Endothelial cell of umbilical vein (primary cell): ENCODE data around the gene NGEF.

Experiments used
- CTCF ChIP-seq, 2 donors: IDR thresholded peaks; 1 replicate in 1 of 2; 2 replicates in 1 of 2; pipeline ENCODE4 v1.5.1; 2011; ENCODE audit warnings: low read length in 2 of 2, mild to moderate bottlenecking in 2 of 2, moderate library complexity in 2 of 2, control low read depth in 1 of 2, inconsistent platforms in 1 of 2, low read depth in 1 of 2; ENCODE audit not compliant: insufficient read depth in 1 of 2; ENCODE audit errors: extremely low read depth in 1 of 2
- EZH2 ChIP-seq: IDR thresholded peaks from 2 replicates; pipeline ENCODE4 v1.6.1; 2012; ENCODE audit warnings: borderline replicate concordance, low read depth, mild to moderate bottlenecking, moderate library complexity, low read length, inconsistent platforms; ENCODE audit not compliant: severe bottlenecking
- FOS ChIP-seq: IDR thresholded peaks from 2 replicates; pipeline ENCODE4 v1.6.1; 2011; ENCODE audit warnings: mild to moderate bottlenecking, low read length, moderate library complexity, borderline replicate concordance; ENCODE audit not compliant: insufficient read depth
- GATA2 ChIP-seq: IDR thresholded peaks from 2 replicates; pipeline ENCODE4 v1.7.0; 2011; ENCODE audit warnings: low read depth, mild to moderate bottlenecking, moderate library complexity, mixed read lengths, low read length; ENCODE audit not compliant: insufficient read length, insufficient read depth
- JUN ChIP-seq: IDR thresholded peaks from 2 replicates; pipeline ENCODE4 v1.6.1; 2011; ENCODE audit warnings: borderline replicate concordance, low read depth; ENCODE audit not compliant: insufficient read length, insufficient read depth
- MAX ChIP-seq: IDR thresholded peaks from 2 replicates; pipeline ENCODE4 v1.6.1; 2011; ENCODE audit not compliant: insufficient read depth, insufficient read length
- MYC ChIP-seq: IDR thresholded peaks from one replicate; pipeline ENCODE4 v1.6.1; 2011; ENCODE audit warnings: mild to moderate bottlenecking, low read depth, low read length
- POLR2A ChIP-seq: IDR thresholded peaks from 2 replicates; pipeline ENCODE4 v1.6.1; 2012; ENCODE audit warnings: low read depth, mild to moderate bottlenecking, control low read depth, low read length
- POLR2AphosphoS5 ChIP-seq: IDR thresholded peaks from 2 replicates; pipeline ENCODE4 v1.6.1; 2012; ENCODE audit warnings: low read depth, mild to moderate bottlenecking, control low read depth, low read length, moderate library complexity; ENCODE audit not compliant: insufficient read depth

GRCh38 chr2:232831496-232831895 is 181.6 kb downstream of the NGEF start:
- TF ChIP-seq POLR2A: no peak
- no peak for TF ChIP-seq EZH2
- no peak for TF ChIP-seq POLR2AphosphoS5
- no peak for TF ChIP-seq CTCF (IDR thresholded peaks at IDR 0.05; ENCODE audit: extremely low read depth in 1 of 2, insufficient read depth in 1 of 2, low read depth in 1 of 2, low read length in 2 of 2)
- no peak for TF ChIP-seq JUN
- TF ChIP-seq GATA2: no peak
- no peak for TF ChIP-seq MAX
- TF ChIP-seq MYC: no peak
- TF ChIP-seq FOS: no peak
